Subcutaneous adipose tissue (tissue), 4 donors: ENCODE data around the gene CLIC3. TPM values are rescaled to one million over a fixed set of nuclear protein-coding genes. Genes with fewer than 3 reads are reported as not detected.

Experiments used
- CTCF ChIP-seq: fragments of 450-650 bp; IDR thresholded peaks from one replicate; pipeline ENCODE4 v1.5.1; 2016; ENCODE audit warnings: low read depth, mild to moderate bottlenecking, control low read depth, antibody characterized with exemption, moderate library complexity
- total RNA-seq, 4 donors: library from RNA; depleted of rRNA; stranded (reverse); fragments of >200 nt; gene quantifications; one replicate each; pipeline ENCODE4 v1.1.0, GENCODE V29; 2016

CLIC3 gene
- total RNA-seq, 4 donors from 2014 or later = 1.8 to 2.2 TPM; not detected in 2

- TF ChIP-seq CTCF = no peak
Observed at GRCh38 chr9:136949239-136949816, 47.0 kb downstream of the CLIC3 start.

DNA sequence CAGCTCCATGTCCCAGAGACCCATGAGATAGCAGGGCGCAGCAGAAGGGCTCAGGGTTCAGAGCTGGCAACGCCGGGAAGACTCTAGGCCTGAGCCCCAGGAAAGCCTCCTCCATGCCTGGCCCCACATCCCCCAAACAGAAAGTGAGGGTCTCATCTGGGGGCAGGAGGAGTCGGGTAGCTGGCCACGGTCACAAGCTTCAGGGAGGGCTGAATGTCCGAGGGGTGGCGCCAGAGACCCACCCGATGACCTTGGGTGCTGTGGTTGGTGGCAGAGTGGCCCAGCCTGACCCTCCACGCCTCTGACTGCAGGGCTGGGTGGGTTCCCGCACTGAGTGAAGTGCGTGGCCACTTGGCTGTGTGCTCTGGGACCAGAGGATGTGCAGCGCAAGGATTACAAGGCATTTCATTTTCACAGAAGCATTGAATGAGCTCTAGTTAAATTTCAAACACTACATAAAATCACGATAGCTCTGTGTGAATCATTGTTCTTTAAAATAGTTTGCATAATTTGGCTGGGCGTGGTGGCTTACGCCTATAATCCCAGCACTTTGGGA is 48.3 kb downstream of the CLIC3 start:
- TF ChIP-seq CTCF = no peak

- TF ChIP-seq CTCF = no peak
Observed at GRCh38 chr9:136947028-136947891, 49.1 kb downstream of the CLIC3 start.

- TF ChIP-seq CTCF = no peak
Observed at GRCh38 chr9:136946228-136947027, 49.9 kb downstream of the CLIC3 start.

- TF ChIP-seq CTCF = no peak
Observed at GRCh38 chr9:136945333-136946227, 50.8 kb downstream of the CLIC3 start.

Other genes with a start within 250 kb of the CLIC3 start
- 10 to 100 TPM in 2 of 4 donors, 1 to 10 TPM in 2; 2.4 to 18.3 (median 7.9) TPM for gene LCN6, start 248.0 kb downstream of the CLIC3 start, total RNA-seq
- gene LCN8, start 238.3 kb downstream of the CLIC3 start, total RNA-seq = not detected
- gene LCN15, start 232.1 kb downstream of the CLIC3 start, total RNA-seq = not detected
- gene TMEM141, start 205.2 kb downstream of the CLIC3 start, total RNA-seq = 10 to 100 TPM; 22.2 to 68.8 (median 54.4) TPM
- 1 to 10 TPM in 2 of 4 donors, under 1 TPM in 2; 0.51 to 2.4 (median 1.5) TPM for gene CCDC183, start 200.2 kb downstream of the CLIC3 start, total RNA-seq
- gene RABL6, start 188.6 kb downstream of the CLIC3 start, total RNA-seq = 10 to 100 TPM; 29.4 to 78.2 (median 33.4) TPM
- 1 to 10 TPM in 1 of 4 donors, under 1 TPM in 3; 0.33 to 3.0 (median 0.48) TPM for gene AJM1, start 154.1 kb downstream of the CLIC3 start, total RNA-seq
- gene PHPT1, start 147.2 kb downstream of the CLIC3 start, total RNA-seq = 10 to 100 TPM; 31.8 to 56.6 (median 45.7) TPM
- 1 to 10 TPM in 2 of 4 donors, under 1 TPM in 1, not detected in 1; 0.68 to 1.5 (median 1.1) TPM for gene MAMDC4, start 144.2 kb downstream of the CLIC3 start, total RNA-seq
- gene EDF1, start 130.3 kb downstream of the CLIC3 start, total RNA-seq = 100 to 1,000 TPM; 187 to 332 (median 293) TPM
- 1 to 10 TPM; 2.9 to 7.7 (median 6.1) TPM for gene TRAF2, start 110.1 kb downstream of the CLIC3 start, total RNA-seq
- gene FBXW5, start 51.8 kb downstream of the CLIC3 start, total RNA-seq = 100 to 1,000 TPM in 3 of 4 donors, 10 to 100 TPM in 1; 87.9 to 363 (median 126) TPM
- gene C8G, start 51.3 kb downstream of the CLIC3 start, total RNA-seq = 1 to 10 TPM in 1 of 4 donors, not detected in 3; 2.6 TPM
- gene LCN12, start 44.3 kb downstream of the CLIC3 start, total RNA-seq = not detected
- 10 to 100 TPM; 15.5 to 57.3 (median 26.8) TPM for gene PTGDS, start 19.1 kb downstream of the CLIC3 start, total RNA-seq
- not detected for gene LCNL1, start 13.6 kb downstream of the CLIC3 start, total RNA-seq
- gene PAXX, start 4.1 kb downstream of the CLIC3 start, total RNA-seq = 10 to 100 TPM in 3 of 4 donors, 1 to 10 TPM in 1; 5.1 to 30.6 (median 26.9) TPM
- gene ABCA2, start 31.7 kb upstream of the CLIC3 start, total RNA-seq = 10 to 100 TPM; 13.5 to 58.6 (median 19.3) TPM
- gene FUT7, start 35.5 kb upstream of the CLIC3 start, total RNA-seq = under 1 TPM in 2 of 4 donors, not detected in 2; 0.22 to 0.34 TPM
- gene NPDC1, start 49.6 kb upstream of the CLIC3 start, total RNA-seq = 10 to 100 TPM; 17.5 to 61.6 (median 29.8) TPM
- not detected for gene ENTPD2, start 57.5 kb upstream of the CLIC3 start, total RNA-seq
- under 1 TPM in 3 of 4 donors, not detected in 1; 0.19 to 0.66 (median 0.51) TPM for gene SAPCD2, start 74.0 kb upstream of the CLIC3 start, total RNA-seq
- 10 to 100 TPM in 3 of 4 donors, 1 to 10 TPM in 1; 6.7 to 14.8 (median 11.2) TPM for gene UAP1L1, start 80.9 kb upstream of the CLIC3 start, total RNA-seq
- gene MAN1B1, start 90.4 kb upstream of the CLIC3 start, total RNA-seq = 10 to 100 TPM; 19.1 to 61.9 (median 47.8) TPM
- 100 to 1,000 TPM in 3 of 4 donors, 10 to 100 TPM in 1; 57.4 to 135 (median 117) TPM for gene DPP7, start 118.2 kb upstream of the CLIC3 start, total RNA-seq
- not detected for gene GRIN1, start 142.6 kb upstream of the CLIC3 start, total RNA-seq
- gene LRRC26, start 173.5 kb upstream of the CLIC3 start, total RNA-seq = not detected
- not detected for gene TMEM210, start 175.5 kb upstream of the CLIC3 start, total RNA-seq
- 10 to 100 TPM; 11.6 to 53.1 (median 22.6) TPM for gene ANAPC2, start 192.0 kb upstream of the CLIC3 start, total RNA-seq
- gene SSNA1, start 192.1 kb upstream of the CLIC3 start, total RNA-seq = 10 to 100 TPM; 26.7 to 69.3 (median 55.8) TPM
- 10 to 100 TPM in 1 of 4 donors, 1 to 10 TPM in 3; 1.8 to 10.5 (median 4.9) TPM for gene TPRN, start 204.2 kb upstream of the CLIC3 start, total RNA-seq
- 10 to 100 TPM; 19.9 to 29.7 (median 22.7) TPM for gene TMEM203, start 209.1 kb upstream of the CLIC3 start, total RNA-seq
- gene NDOR1, start 209.1 kb upstream of the CLIC3 start, total RNA-seq = 1 to 10 TPM; 2.6 to 6.2 (median 3.7) TPM
- 1 to 10 TPM in 2 of 4 donors, under 1 TPM in 1, not detected in 1; 0.88 to 2.4 (median 1.9) TPM for gene RNF208, start 225.7 kb upstream of the CLIC3 start, total RNA-seq
- gene CYSRT1, start 228.6 kb upstream of the CLIC3 start, total RNA-seq = under 1 TPM in 1 of 4 donors, not detected in 3; 0.34 TPM
- not detected for gene RNF224, start 230.9 kb upstream of the CLIC3 start, total RNA-seq
- not detected for gene SLC34A3, start 234.3 kb upstream of the CLIC3 start, total RNA-seq
- 100 to 1,000 TPM in 2 of 4 donors, 10 to 100 TPM in 2; 92.0 to 213 (median 150) TPM for gene TUBB4B, start 244.7 kb upstream of the CLIC3 start, total RNA-seq